Natural killer cell (primary cell): ENCODE measurements around the gene SIRPB2. TPM values are rescaled to one million over a fixed set of nuclear protein-coding genes. Genes with fewer than 3 reads are reported as not detected.

ENCODE experiments used
- ATAC-seq, 3 donors: fragments of 150-1000 bp in 2 of 3; fragments of 200-7000 bp in 1 of 3; cut with Tn5 transposase; 1 replicate in 1 of 3; 2 replicates in 2 of 3; pipeline ENCODE4 v1.10.0; 2021; ENCODE audit warnings: mild to moderate bottlenecking in 2 of 3, moderate library complexity in 2 of 3
- DNase-seq, 2 donors: peaks; one replicate each; pipeline versions ENCODE4 v3.0.0 to v3.0.0-alpha.2; 2013 to 2021; ENCODE audit warnings: mixed read lengths in 1 of 2
- H3K27ac ChIP-seq: one replicate; pipeline ENCODE4 v1.5.1; 2013; ENCODE audit warnings: mild to moderate bottlenecking, low read length
- H3K27me3 ChIP-seq: one replicate; pipeline ENCODE4 v1.6.1; 2013; ENCODE audit warnings: low read length; ENCODE audit not compliant: control insufficient read depth, insufficient read depth
- H3K36me3 ChIP-seq: one replicate; pipeline ENCODE4 v1.6.1; 2013; ENCODE audit warnings: low read length; ENCODE audit not compliant: control insufficient read depth, insufficient read depth
- H3K4me1 ChIP-seq: one replicate; pipeline ENCODE4 v1.6.1; 2013; ENCODE audit warnings: low read length; ENCODE audit not compliant: control insufficient read depth, insufficient read depth
- H3K4me3 ChIP-seq: one replicate; pipeline ENCODE4 v1.5.1; 2013; ENCODE audit warnings: low read length
- H3K9me3 ChIP-seq: one replicate; pipeline ENCODE4 v1.6.1; 2013; ENCODE audit warnings: low read length; ENCODE audit not compliant: control insufficient read depth, insufficient read depth
- H3K27ac Mint-ChIP-seq, 2 donors: one replicate each; pipeline ENCODE4 v1.8.0; 2022; ENCODE audit warnings: mild to moderate bottlenecking in 2 of 2, mixed read lengths in 2 of 2, moderate library complexity in 1 of 2
- H3K27me3 Mint-ChIP-seq, 2 donors: one replicate each; pipeline ENCODE4 v1.8.0; 2022; ENCODE audit warnings: low read depth in 2 of 2, mixed read lengths in 2 of 2
- H3K36me3 Mint-ChIP-seq: one replicate; pipeline ENCODE4 v1.8.0; 2022; ENCODE audit warnings: mixed read lengths
- H3K4me1 Mint-ChIP-seq, 2 donors: one replicate each; pipeline ENCODE4 v1.8.0; 2022; ENCODE audit warnings: mixed read lengths in 2 of 2
- H3K4me3 Mint-ChIP-seq: one replicate; pipeline ENCODE4 v1.8.0; 2022; ENCODE audit warnings: mild to moderate bottlenecking, moderate library complexity, mixed read lengths
- H3K9me3 Mint-ChIP-seq, 2 donors: one replicate each; pipeline ENCODE4 v1.8.0; 2022; ENCODE audit warnings: mixed read lengths in 2 of 2
- WGBS: methylation state at CpG from one replicate; pipeline ENCODE4 v1.1.7; 2013; ENCODE audit warnings: missing lambda C conversion rate; ENCODE audit not compliant: insufficient coverage; 5-methylcytosine and 5-hydroxymethylcytosine counted together
- intact Hi-C: fragments of 100-400 bp; cut with micrococcal nuclease; formaldehyde crosslinking; loops from one replicate; pipeline ENCODE4 v1.14.2; 2022
- total RNA-seq, 4 donors: library from RNA; stranded (reverse); fragments of 120-200 nt in 1 of 4; gene quantifications; one replicate each; pipeline versions ENCODE4 v1.2.3 to v1.2.4, GENCODE V29; 2013 to 2022
- TF ChIP-seq, protein P1 (sequence below): fragments of 200-600 bp; IDR thresholded peaks from one replicate; pipeline ENCODE4 v1.8.0; 2022; ENCODE audit warnings: antibody characterized with exemption

The SIRPB2 gene
- total RNA-seq, 3 donors from 2014 or later (not counting 1 experiment from before 2014, with no cell fraction given) = 1.1 to 2.2 (median 1.5) TPM

DNA sequence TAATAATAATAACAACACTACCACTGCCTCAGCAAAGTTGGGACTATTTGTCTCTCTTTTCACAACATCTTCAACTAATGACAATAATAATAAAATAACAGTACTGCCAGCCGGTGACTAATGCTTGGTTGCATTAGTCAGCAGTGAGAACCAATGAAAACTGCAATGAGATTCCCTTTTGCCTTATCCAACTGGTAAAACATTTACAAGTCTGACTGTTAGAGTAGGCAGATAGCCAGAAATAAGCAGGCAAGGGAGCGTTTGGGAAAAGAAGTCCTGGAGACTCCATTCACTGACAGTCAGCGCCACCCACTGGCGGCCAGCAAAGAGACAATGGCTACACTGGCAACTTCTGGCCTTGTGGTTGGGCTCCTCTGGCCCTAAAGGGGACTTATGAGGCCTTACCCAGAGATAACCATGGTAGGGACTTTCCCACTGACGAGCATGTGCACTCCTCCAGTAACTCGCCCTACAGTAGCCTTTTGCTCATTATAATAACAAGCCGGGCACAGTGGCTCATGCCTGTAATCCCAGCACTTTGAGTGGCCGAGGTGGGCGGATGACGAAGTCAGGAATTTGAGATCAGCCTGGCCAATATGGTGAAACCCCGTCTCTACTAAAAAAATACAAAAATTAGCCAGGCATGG lies 21.2 kb downstream of the SIRPB2 start:
- Mint-ChIP-seq H3K36me3 (no peaks in the 10 kb centered on the region), H3K27ac (no peak overlapping the region), H3K9me3 (no peaks in the 10 kb centered on the region), H3K4me3 (no peak overlapping the region), H3K4me1 (peaks cover 20 to 24% of the 10 kb centered on the region in 2 donors), H3K27me3 (peaks cover 18 to 24% of the 10 kb centered on the region in 2 donors)
- ATAC-seq (no peak), DNase-seq (peak in 1 of 2 donors; percentile 32)
- 70% methylated on average over 11 of the region's 11 CpGs for WGBS
- intact Hi-C loops = no loop called here
- no peaks in the 10 kb centered on the region for H3K36me3 ChIP-seq
- H3K9me3 ChIP-seq = no peaks in the 10 kb centered on the region
- H3K27me3 ChIP-seq = no peaks in the 10 kb centered on the region
- no peak overlapping the region for H3K27ac ChIP-seq
- H3K4me1 ChIP-seq = peaks cover 23% of the 10 kb centered on the region
- TF ChIP-seq, protein P1, sequence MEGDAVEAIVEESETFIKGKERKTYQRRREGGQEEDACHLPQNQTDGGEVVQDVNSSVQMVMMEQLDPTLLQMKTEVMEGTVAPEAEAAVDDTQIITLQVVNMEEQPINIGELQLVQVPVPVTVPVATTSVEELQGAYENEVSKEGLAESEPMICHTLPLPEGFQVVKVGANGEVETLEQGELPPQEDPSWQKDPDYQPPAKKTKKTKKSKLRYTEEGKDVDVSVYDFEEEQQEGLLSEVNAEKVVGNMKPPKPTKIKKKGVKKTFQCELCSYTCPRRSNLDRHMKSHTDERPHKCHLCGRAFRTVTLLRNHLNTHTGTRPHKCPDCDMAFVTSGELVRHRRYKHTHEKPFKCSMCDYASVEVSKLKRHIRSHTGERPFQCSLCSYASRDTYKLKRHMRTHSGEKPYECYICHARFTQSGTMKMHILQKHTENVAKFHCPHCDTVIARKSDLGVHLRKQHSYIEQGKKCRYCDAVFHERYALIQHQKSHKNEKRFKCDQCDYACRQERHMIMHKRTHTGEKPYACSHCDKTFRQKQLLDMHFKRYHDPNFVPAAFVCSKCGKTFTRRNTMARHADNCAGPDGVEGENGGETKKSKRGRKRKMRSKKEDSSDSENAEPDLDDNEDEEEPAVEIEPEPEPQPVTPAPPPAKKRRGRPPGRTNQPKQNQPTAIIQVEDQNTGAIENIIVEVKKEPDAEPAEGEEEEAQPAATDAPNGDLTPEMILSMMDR = no peak
- H3K4me3 ChIP-seq = no peak overlapping the region

DNA sequence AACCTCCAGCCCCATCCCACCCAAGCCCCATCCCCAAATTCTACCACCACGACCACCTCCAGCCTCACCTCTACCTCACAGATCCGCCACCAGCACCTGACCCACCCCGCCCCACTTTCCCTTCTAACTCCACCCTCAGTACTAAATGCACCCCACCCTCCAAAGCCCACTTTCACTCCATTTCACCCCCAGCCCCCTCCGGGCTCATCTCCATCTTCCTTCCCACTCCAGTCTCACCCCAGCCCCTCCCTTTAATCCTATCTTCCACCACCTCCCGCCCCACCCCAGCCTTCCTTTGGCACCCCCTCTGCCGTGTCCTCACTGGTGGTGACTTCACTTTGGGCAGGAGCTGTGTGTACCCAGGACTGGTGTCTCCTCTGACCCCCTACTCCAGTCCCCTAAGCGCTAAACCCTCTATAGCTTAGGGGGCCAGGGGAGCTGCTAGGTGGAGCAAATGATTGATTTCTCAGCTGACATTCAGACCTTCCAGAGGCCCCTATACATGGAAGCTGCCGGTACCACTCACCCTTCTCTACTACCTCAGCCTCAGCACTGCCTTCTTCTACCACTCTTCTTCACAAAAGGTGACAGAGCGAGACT lies 21.8 kb downstream of the SIRPB2 start:
- H3K4me1 Mint-ChIP-seq = peaks cover 27 to 30% of the 10 kb centered on the region in 2 donors

DNA sequence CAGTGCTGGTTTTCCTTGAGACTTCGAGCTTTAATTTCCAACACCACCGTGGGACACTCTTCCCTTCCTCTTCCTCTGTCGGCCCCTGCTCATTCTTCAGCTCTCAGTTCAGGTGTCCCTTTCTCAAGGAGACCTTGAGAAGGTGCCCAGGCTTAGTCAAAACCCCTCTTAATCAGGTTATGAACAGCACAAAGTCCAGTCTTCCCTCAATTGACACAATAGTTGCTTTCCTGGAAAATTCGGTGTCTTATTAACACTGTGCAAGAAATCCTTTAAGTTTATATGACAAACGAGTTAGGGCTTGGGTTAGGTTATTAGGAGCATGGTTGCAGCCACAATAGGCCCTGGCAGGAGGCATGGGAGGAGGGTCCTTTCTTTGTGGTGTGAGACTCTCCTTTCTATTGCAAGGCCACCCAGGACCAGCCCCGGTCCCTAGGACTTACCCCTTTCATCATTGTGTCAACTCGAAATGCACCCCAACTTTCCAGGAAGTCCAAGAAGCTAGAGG lies 23.0 kb downstream of the SIRPB2 start:
- peak overlapping the region in 1 of 2 donors; percentile 61 for H3K27ac Mint-ChIP-seq
- H3K27ac ChIP-seq = no peak overlapping the region

More for the DNA sequence above, 21.8 kb downstream of the SIRPB2 start:
- Mint-ChIP-seq H3K4me3 (no peak overlapping the region), H3K9me3 (no peaks in the 10 kb centered on the region), H3K27ac (no peak overlapping the region), H3K36me3 (no peaks in the 10 kb centered on the region), H3K27me3 (peaks cover 18 to 24% of the 10 kb centered on the region in 2 donors)
- 90% methylated on average over 8 of the region's 9 CpGs for WGBS
- Histone ChIP-seq H3K27ac (no peak overlapping the region), H3K4me1 (peaks cover 24% of the 10 kb centered on the region), H3K4me3 (no peak overlapping the region), H3K9me3 (no peaks in the 10 kb centered on the region), H3K36me3 (no peaks in the 10 kb centered on the region), H3K27me3 (no peaks in the 10 kb centered on the region)
- TF ChIP-seq, protein P1 = no peak
- ATAC-seq = no peak
- intact Hi-C loops = no loop called here
- DNase-seq = no peak

More for the DNA sequence above, 23.0 kb downstream of the SIRPB2 start:
- Mint-ChIP-seq H3K4me3 (peak overlapping the region; percentile 90), H3K36me3 (no peaks in the 10 kb centered on the region), H3K4me1 (peaks cover 38 to 40% of the 10 kb centered on the region in 2 donors), H3K27me3 (peaks cover 18 to 24% of the 10 kb centered on the region in 2 donors), H3K9me3 (no peaks in the 10 kb centered on the region)
- intact Hi-C loops = no loop called here
- Histone ChIP-seq H3K36me3 (peaks cover 3% of the 10 kb centered on the region), H3K4me3 (no peak overlapping the region), H3K27me3 (no peaks in the 10 kb centered on the region), H3K4me1 (peaks cover 28% of the 10 kb centered on the region), H3K9me3 (no peaks in the 10 kb centered on the region)
- DNase-seq = no peak
- WGBS = 57% methylated on average over 7 of the region's 7 CpGs
- ATAC-seq = no peak
- TF ChIP-seq, protein P1 = no peak
